Measurements from ENCODE around the gene UBC.
A peak's percentile ranks its signal among the peaks of the same experiment; 100 is the strongest.
"Not testable (repeated sequence)": the region's sequence is repeated elsewhere in the genome, so short reads cannot be mapped to it uniquely, and the experiment has no call there.

Gene UBC

DNA sequence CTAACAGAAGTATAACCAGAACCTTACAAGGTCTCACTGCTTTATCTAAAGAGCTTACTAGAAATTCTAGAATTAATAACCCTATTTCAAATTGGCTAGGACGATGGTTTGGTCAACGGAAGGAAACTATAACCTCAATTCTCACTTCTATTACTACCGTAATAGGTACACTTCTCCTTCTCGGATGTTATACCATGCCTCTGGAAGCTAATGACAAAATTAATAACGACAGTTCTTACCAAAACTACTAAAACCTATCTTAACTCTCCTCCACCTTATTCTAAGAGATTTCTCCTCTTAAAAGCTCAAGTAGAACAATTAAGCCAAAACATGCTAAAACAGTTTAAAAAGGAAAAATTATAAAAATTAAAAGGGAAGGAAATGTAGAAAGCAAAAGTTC, 23.7 kb upstream of the UBC start:
- DNase-seq (ENCODE audit: low read depth): no peak
- H3K4me3 ChIP-seq (ENCODE audit: low read depth, low read length): peak overlapping the region; percentile 51; the same call in 1 of the 2 replicates
- TF ChIP-seq, protein P1, sequence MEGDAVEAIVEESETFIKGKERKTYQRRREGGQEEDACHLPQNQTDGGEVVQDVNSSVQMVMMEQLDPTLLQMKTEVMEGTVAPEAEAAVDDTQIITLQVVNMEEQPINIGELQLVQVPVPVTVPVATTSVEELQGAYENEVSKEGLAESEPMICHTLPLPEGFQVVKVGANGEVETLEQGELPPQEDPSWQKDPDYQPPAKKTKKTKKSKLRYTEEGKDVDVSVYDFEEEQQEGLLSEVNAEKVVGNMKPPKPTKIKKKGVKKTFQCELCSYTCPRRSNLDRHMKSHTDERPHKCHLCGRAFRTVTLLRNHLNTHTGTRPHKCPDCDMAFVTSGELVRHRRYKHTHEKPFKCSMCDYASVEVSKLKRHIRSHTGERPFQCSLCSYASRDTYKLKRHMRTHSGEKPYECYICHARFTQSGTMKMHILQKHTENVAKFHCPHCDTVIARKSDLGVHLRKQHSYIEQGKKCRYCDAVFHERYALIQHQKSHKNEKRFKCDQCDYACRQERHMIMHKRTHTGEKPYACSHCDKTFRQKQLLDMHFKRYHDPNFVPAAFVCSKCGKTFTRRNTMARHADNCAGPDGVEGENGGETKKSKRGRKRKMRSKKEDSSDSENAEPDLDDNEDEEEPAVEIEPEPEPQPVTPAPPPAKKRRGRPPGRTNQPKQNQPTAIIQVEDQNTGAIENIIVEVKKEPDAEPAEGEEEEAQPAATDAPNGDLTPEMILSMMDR (IDR thresholded peaks at IDR 0.05; ENCODE audit: low read depth, low read length, missing control alignments): no peak

DNA sequence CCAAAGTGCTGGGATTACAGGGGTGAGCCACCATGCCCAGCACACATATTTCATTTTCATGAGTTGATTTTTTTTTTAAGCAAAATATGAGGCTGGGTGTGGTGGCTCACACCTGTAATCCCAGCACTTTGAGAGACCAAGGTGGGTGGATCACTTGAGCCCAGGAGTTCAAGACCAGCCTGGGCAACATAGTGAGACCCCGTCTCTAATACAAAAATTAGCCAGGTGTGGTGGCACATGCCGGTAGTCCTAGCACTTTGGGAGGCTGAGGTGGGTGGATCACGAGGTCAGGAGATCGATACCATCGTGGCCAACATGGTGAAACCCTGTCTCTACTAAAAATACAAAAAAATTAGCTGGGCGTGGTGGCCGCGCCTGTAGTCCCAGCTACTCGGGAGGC, 17.1 kb upstream of the UBC start:
- not testable (repeated sequence) for H3K4me3 ChIP-seq (ENCODE audit: low read depth, low read length); DNase-seq (ENCODE audit: low read depth)

DNA sequence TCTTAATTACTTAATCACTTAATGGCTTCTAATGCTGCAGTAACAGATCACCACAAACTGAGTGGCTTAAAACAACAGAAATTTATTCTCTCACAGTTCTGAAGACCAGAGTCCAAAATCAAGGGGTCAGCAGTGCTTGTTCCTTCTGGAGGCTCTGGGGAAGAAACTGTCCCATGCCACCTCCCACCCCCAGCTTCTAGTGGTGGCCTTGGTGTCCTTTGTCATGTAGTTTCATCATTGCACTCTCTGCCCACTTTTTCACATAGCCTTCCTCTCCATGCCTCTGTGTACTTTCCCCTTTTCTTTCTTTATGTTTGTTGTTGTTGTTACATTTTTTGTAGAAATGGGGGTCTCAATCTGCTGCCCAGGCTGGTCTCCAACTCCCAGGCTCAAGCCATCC, 16.1 kb upstream of the UBC start:
- TF ChIP-seq, protein P1 (IDR thresholded peaks at IDR 0.05; ENCODE audit: low read depth, low read length, missing control alignments): no peak
- no peak for DNase-seq (ENCODE audit: low read depth)

DNA sequence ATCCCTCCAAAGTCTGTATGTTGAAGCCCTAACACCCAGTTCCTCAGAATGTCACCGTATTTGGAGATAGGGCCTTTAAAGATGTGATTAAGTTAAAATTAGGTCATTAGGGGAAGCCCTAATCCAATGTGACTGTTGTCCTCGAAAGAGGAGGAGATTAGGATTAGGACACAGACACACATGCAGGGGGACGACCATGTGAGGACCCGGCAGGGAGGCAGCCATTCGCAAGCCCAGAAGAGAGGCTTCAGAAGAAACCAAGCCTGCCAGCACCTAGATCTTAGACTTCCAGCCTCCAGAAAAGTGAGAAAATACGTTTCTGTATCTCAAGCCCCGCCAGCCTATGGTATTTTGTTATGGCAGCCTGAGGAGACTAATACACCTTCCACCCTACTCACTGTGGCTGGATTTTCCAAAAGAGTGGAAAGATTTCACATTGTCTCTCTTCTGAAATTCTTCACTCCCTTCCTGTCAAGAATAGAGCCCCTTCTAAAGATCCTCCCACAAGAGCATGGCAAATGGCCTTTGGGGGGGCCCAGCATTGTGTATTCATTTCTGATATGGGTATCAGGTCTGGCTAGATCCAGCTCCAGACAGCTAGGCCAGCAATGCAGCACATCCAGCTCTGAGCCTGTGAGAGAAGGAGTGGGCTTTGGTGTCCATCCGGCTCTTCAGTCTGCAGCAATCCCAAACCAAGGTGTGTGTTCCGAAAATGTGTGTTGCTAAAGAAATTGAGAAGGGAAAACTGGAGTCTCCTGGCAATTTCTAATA, 15.4 kb upstream of the UBC start:
- no peak overlapping the region for H3K4me3 ChIP-seq (ENCODE audit: low read depth, low read length)
- TF ChIP-seq, protein P1 (IDR thresholded peaks at IDR 0.05; ENCODE audit: low read depth, low read length, missing control alignments): no peak
- no peak for DNase-seq (ENCODE audit: low read depth)

More for the DNA sequence above, 16.1 kb upstream of the UBC start:
- H3K4me3 ChIP-seq (ENCODE audit: low read depth, low read length): no peak overlapping the region

DNA sequence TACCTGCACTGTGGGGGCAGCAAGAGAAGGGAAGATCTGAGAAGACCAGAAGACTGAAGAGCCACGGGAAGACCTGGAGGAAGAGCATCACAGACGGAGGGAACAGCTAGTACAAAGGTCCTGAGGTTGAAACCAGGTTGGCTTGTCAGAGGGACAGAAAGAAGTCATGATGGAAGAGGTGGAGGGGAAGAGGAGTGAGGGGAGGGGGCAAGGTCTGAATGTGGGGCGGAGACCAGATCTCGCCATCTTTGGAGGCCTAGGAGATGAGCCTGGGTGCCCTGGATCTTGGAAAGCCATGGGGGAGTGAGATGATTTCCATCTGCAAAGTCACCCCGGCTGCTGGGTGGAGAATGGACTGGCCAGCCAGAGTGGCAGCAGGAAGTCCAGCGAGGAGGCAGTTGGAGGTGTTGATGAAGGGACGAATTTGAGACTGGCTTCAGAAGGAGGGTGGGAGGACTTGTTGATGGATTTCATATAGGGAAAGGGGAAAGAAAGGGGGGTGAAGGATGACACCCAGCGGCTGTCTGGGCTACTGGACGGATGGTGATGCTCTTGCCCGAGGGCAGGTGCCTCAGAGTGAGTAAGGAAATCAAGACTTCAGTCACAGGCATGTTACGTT, 14.6 kb upstream of the UBC start:
- DNase-seq (ENCODE audit: low read depth): no peak
- H3K4me3 ChIP-seq (ENCODE audit: low read depth, low read length): peak overlapping the region; percentile 53; the same call in 1 of the 2 replicates
- TF ChIP-seq, protein P1 (IDR thresholded peaks at IDR 0.05; ENCODE audit: low read depth, low read length, missing control alignments): no peak

DNA sequence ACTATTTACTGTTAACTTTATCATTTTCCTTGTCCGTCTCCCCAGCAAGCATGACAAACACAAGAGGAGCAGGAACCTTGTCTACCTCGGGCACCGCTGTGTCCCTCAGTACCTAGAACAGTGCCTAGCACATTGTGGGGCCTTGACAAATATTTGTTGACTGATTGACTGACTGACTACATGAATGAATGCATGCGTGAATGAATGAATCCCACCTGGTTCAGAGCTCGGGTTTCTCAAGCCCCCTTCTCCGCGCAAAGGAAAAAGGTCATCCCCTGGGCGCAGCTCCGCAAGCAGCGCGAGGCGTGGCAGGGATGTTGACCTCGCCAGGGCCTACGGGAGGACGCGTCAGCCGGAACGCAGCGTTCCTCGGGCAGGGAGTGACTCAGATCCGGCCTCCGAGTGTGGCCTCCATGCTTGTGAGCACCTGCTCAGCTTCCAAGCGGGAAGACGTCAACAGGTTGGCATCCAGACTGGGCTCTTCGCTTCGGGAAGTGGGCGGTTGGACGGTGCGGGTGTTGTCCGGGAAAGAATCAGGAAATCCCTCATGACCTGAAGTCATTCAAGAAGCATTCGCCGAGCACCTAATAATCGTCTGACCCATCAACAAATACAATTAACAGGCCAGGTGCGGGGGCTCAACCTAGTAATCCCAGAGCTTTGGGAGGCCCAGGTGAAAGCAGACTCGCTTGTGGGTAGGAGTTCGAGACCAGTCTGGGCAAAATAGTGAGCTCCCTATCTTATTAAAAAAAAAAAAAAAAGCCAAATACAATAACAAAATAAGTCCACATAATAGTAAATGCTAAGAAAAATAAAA, 13.9 kb upstream of the UBC start:
- no peak for DNase-seq (ENCODE audit: low read depth)
- peak overlapping the region; percentile 53 for H3K4me3 ChIP-seq (ENCODE audit: low read depth, low read length)
- TF ChIP-seq, protein P1 (IDR thresholded peaks at IDR 0.05; ENCODE audit: low read depth, low read length, missing control alignments): no peak
